ENCODE measurements around the gene EFHD2.

- TF ChIP-seq CTCF (IDR thresholded peaks at IDR 0.05) (no peak), POLR2A (IDR thresholded peaks at IDR 0.05) (no peak), POLR2AphosphoS5 (IDR thresholded peaks at IDR 0.05) (no peak)
Observed at GRCh38 chr1:15440357-15440756, 30.7 kb downstream of the EFHD2 start.
